CD4-positive, alpha-beta memory T cell (primary cell): ENCODE data around the gene PCOLCE2. TPM values are rescaled to one million over a fixed set of nuclear protein-coding genes. Genes with fewer than 3 reads are reported as not detected.

ENCODE experiments used
- polyA plus RNA-seq, 2 donors: library from polyadenylated mRNA; unstranded; fragments of 300-500 nt; fragmentation: Illumina TruSeq; gene quantifications; one replicate each; pipeline ENCODE4 v1.2.3, GENCODE V29; 2021
- total RNA-seq, 2 experiments: library from RNA; stranded (reverse); gene quantifications; one replicate each; pipeline ENCODE4 v1.2.3, GENCODE V29; 2021

Gene PCOLCE2
- total and polyA plus RNA-seq, 4 experiments from 2014 or later: not detected

Other genes starting within 250 kb of the PCOLCE2 start
- 1 to 10 TPM; 6.0 to 8.8 TPM for gene TRPC1, start 165.0 kb downstream of the PCOLCE2 start, total RNA-seq
- gene TRPC1, start 165.0 kb downstream of the PCOLCE2 start, polyA plus RNA-seq: 1 to 10 TPM; 1.5 to 1.6 TPM
- gene PAQR9, start 74.6 kb upstream of the PCOLCE2 start, total RNA-seq: not detected
- not detected for gene PAQR9, start 74.6 kb upstream of the PCOLCE2 start, polyA plus RNA-seq
- 100 to 1,000 TPM; 137 TPM for gene U2SURP, start 112.5 kb upstream of the PCOLCE2 start, total RNA-seq
- gene U2SURP, start 112.5 kb upstream of the PCOLCE2 start, polyA plus RNA-seq: 100 to 1,000 TPM in 1 of 2 donors, 10 to 100 TPM in 1; 97.6 to 115 TPM
- 1 to 10 TPM; 1.1 TPM for gene CHST2, start 230.7 kb upstream of the PCOLCE2 start, total RNA-seq
- gene CHST2, start 230.7 kb upstream of the PCOLCE2 start, polyA plus RNA-seq: 1 to 10 TPM in 1 of 2 donors, under 1 TPM in 1; 0.71 to 2.9 TPM